ENCODE results near the gene CD9.

CD9 gene

DNA sequence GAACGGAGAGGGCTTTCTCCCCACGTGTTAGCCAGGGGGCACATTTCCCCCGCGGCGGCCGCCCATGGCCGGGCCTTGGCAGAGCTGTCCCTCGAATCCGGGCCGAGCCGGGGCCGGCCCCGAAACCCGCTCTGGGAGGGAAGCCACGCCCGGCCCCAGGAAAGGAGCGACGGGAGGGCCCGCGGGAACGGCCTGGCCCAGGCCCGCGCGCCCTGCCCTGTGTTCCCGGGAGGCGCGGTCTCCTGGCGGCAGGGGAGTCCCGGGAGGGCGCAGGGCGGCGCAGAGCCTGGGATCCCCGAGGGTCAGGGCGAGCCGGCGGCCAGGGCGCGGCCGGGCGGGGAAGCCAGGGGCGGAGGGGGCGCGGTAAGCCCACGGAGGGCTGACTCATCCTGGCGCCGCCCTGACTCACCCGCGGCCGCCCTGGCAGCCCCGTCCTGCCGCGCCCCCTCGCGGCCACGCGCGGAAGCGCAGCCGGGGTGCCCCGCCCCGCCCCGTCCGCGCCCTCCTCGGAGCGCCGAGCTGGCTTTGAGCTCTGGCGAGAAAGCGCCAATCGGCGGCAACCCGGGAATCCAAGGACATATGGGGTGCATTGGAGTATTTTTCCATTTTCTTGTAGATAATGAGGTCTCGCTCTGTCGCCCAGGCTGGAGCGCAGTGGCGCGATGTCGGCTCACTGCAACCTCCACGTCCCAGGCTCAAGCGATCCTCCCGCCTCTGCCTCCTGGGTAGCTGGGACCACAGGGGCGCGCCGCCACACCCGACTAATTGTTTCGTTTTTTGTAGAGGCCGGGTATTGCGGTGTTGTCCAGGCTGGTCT is 78.4 kb downstream of the CD9 start:
- ATAC-seq, result peak; percentile 93

DNA sequence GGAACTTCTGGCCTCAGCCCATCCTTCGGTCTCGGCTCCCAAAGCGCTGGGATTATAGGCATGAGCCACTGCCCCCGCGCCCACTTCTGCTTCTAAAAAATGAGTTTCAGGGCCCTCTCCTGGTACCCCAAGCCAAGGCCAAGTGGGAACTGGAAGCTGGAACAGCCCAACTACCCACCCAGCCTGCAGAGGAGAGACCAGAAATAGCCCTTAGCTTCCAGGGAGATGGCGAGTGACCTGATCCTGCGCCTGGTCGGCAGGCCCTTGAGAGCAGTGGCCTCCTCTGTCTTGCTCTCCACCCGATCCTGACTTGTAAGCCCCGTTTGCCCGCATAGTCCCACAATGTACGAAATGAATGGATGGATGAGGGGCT is 79.0 kb downstream of the CD9 start:
- Mint-ChIP-seq H3K4me3 (peak overlapping the region; percentile 52 to 54), H3K27me3 (peaks cover 53% of the 10 kb centered on the region), H3K4me1 (peaks cover 7% of the 10 kb centered on the region), H3K9me3 (no peaks in the 10 kb centered on the region), H3K27ac (no peak overlapping the region)
- DNase-seq, result no peak
- ATAC-seq, result no peak

More for the DNA sequence above, 78.4 kb downstream of the CD9 start:
- H3K27me3 Mint-ChIP-seq, result peaks cover 59% of the 10 kb centered on the region
- DNase-seq, result peak; percentile 85 to 93
- peaks cover 9% of the 10 kb centered on the region for H3K4me1 Mint-ChIP-seq
- H3K27ac Mint-ChIP-seq, result peak overlapping the region; percentile 85 to 86
- no peaks in the 10 kb centered on the region for H3K9me3 Mint-ChIP-seq
- H3K4me3 Mint-ChIP-seq, result peak overlapping the region; percentile 84 to 90

DNA sequence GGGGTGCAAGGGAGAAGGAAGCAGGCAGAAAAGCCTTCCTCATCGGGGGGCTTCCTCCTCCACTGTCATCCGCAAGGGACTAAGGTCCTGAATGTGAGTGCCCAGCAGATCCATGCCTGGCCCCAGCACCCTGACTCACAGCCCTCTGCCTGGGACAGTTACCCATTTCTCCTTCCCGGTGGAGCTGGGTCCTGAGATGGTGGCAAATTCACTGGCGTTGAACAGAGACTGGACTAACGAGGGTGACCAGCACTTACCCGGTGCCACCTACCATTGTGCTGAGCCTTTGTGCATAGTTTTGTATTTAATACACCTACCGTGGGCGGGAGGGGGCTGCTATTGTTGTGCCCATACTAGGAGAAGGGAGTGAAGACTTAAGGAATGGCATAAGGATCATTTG is 79.4 kb downstream of the CD9 start:
- peak overlapping the region in 1 of 2 donors; percentile 54 for H3K4me3 Mint-ChIP-seq
- ATAC-seq, result no peak
- H3K4me1 Mint-ChIP-seq, result peaks cover 10% of the 10 kb centered on the region

GRCh38 chr12:6280053-6280469 is 79.9 kb downstream of the CD9 start:
- Mint-ChIP-seq H3K27me3 (peaks cover 45% of the 10 kb centered on the region), H3K4me3 (no peak overlapping the region), H3K9me3 (no peaks in the 10 kb centered on the region), H3K4me1 (peaks cover 15% of the 10 kb centered on the region), H3K27ac (no peak overlapping the region)
- ATAC-seq (no peak), DNase-seq (no peak)

More for the DNA sequence above, 79.4 kb downstream of the CD9 start:
- no peak overlapping the region for H3K27ac Mint-ChIP-seq
- H3K27me3 Mint-ChIP-seq, result peaks cover 50% of the 10 kb centered on the region
- H3K9me3 Mint-ChIP-seq, result no peaks in the 10 kb centered on the region
- DNase-seq, result no peak

GRCh38 chr12:6280672-6281071 is 80.5 kb downstream of the CD9 start:
- ATAC-seq, result no peak
- no peak overlapping the region for H3K27ac Mint-ChIP-seq
- no peak for DNase-seq
- peaks cover 16% of the 10 kb centered on the region for H3K4me1 Mint-ChIP-seq
- peaks cover 39% of the 10 kb centered on the region for H3K27me3 Mint-ChIP-seq
- H3K4me3 Mint-ChIP-seq, result no peak overlapping the region
- H3K9me3 Mint-ChIP-seq, result no peaks in the 10 kb centered on the region

DNA sequence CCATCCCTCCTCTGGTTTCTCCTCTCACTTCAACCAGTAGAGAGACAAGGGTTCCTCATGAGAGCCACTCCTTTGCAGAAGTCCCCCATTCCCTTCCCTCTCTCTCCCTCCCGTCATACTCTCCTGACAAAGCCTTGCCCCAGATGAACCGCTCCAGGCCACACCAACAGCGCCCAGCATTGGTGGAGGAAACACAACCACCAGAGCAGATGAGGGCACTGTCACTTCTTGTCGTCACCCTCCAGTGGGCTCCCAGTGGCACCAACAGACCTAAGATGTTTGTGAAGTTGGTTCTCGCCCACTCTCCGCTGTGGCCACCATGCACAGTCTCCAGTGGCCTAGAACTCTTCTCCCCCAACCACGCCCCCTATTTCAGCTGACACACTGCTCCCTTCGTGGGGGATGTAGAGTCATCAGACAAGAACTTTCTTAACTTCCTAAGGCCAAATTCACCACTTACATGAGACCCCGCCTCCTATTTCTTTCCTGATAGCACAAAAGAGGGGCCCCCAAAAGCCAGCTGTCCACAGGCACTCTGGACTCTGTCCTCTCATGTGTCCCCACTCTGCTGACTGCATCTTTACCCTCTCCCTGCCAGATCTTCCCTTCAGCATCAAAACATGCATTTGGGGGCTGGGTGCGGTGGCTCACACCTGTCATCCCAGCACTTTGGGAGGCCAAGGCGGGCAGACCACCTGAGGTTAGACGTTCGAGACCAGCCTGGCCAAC is 81.0 kb downstream of the CD9 start:
- H3K27me3 Mint-ChIP-seq, result peaks cover 34% of the 10 kb centered on the region
- H3K4me1 Mint-ChIP-seq, result peaks cover 16% of the 10 kb centered on the region

DNA sequence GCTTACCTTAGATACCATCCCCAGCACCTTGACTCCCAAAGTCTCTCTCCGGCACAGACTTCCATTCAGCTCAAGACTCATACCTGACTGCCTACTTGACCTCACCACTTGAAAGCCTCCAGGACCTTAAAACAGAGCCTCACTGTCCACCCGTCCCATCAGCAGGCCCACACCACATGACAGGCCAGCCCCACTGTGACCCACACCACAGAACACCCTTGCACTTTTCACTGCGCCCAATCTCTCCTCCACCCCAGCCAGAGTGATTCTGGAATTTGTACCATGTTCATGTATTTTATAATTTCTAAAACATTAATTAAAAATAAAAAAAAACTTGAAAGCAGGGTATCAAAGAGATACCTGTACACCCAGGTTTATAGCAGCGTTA is 82.2 kb downstream of the CD9 start:
- Mint-ChIP-seq H3K27ac (peak overlapping the region in 1 of 2 donors; percentile 22), H3K27me3 (peaks cover 25% of the 10 kb centered on the region), H3K9me3 (no peaks in the 10 kb centered on the region), H3K4me3 (no peak overlapping the region), H3K4me1 (peaks cover 16% of the 10 kb centered on the region)
- ATAC-seq, result no peak
- DNase-seq, result no peak

More for the DNA sequence above, 81.0 kb downstream of the CD9 start:
- no peak overlapping the region for H3K4me3 Mint-ChIP-seq
- no peaks in the 10 kb centered on the region for H3K9me3 Mint-ChIP-seq
- H3K27ac Mint-ChIP-seq, result no peak overlapping the region
- ATAC-seq (no peak), DNase-seq (no peak)

DNA sequence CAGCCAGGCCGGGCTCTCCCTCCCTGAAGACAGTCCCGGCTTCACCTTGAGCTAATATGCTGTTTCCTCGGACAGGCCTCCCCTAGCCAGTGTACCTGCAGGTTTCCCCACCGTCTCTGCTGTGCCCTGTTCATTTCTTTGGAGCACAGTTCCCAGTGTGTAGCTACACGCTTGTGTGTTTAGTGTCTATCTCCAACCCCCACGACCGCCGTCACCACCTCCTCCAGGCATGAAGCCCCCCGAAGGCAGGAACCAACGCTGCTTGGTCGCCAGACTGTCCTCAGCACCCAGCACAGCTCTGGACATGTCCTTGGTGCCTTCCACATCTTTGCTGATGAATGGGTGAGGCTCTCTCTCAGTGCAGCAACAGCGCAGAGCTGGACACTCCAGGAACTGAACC is 84.1 kb downstream of the CD9 start:
- ATAC-seq (no peak), DNase-seq (no peak)
- Mint-ChIP-seq H3K27ac (no peak overlapping the region), H3K9me3 (no peaks in the 10 kb centered on the region), H3K27me3 (peaks cover 24% of the 10 kb centered on the region), H3K4me3 (no peak overlapping the region), H3K4me1 (peaks cover 9% of the 10 kb centered on the region)

DNA sequence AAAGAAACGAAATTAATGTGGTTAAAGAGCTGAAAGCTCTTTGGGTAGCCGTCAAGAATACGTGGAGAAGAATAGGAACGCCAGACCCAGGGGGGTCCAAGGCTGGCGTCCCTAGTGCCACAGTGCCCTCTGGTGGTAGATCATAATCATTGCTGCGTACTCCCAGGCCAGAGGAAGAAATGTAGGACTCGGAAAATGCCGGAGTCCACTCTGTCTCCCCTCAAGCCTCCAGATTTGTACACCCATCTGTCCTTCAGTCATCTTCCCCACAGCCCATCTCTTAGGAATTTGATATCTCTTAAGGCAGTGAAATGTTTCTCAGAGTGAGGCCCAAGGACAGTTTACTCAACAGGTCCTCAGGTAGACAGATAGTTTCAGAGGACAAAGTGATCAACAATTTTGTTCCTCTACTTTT is 84.9 kb downstream of the CD9 start:
- peaks cover 16% of the 10 kb centered on the region for H3K27me3 Mint-ChIP-seq

GRCh38 chr12:6285532-6286306 is 85.5 kb downstream of the CD9 start:
- Mint-ChIP-seq H3K27ac (no peak overlapping the region), H3K4me3 (no peak overlapping the region), H3K27me3 (peaks cover 9% of the 10 kb centered on the region), H3K9me3 (no peaks in the 10 kb centered on the region), H3K4me1 (peaks cover 9% of the 10 kb centered on the region)
- DNase-seq (no peak), ATAC-seq (no peak)

More for the DNA sequence above, 84.9 kb downstream of the CD9 start:
- no peak overlapping the region for H3K27ac Mint-ChIP-seq
- peak; percentile 83 for ATAC-seq
- H3K4me1 Mint-ChIP-seq, result peaks cover 9% of the 10 kb centered on the region
- H3K4me3 Mint-ChIP-seq, result no peak overlapping the region
- peak; percentile 62 to 64 for DNase-seq
- H3K9me3 Mint-ChIP-seq, result no peaks in the 10 kb centered on the region

Data from stimulated activated naive CD8-positive, alpha-beta T cell treated with anti-CD3 and anti-CD28 coated beads, Interleukin-15, amount 100 ng/mL, for 72 hours (primary cell).